MM.1S (cell line): Measurements from ENCODE around the gene LRRC15.

Experiments
- DNase-seq: peaks from one replicate; pipeline ENCODE4 v3.0.0-alpha.2; 2015
- H2AFZ ChIP-seq: fragments of 300-600 bp; sonication (generic); 2 replicates; pipeline ENCODE4 v1.6.0; 2016; ENCODE audit warnings: antibody characterized with exemption, low read length
- H3F3A ChIP-seq: fragments of 300-600 bp; sonication (generic); 2 replicates; pipeline ENCODE4 v1.6.1; 2016; ENCODE audit warnings: mild to moderate bottlenecking, antibody characterized with exemption, low read length, moderate library complexity, mixed read lengths; ENCODE audit not compliant: insufficient read depth
- H3K27ac ChIP-seq: fragments of 300-600 bp; sonication (generic); 2 replicates; pipeline ENCODE4 v1.5.1; 2016; ENCODE audit warnings: mild to moderate bottlenecking, low read length
- H3K27me3 ChIP-seq: fragments of 300-600 bp; sonication (generic); replicated peaks from 2 replicates; pipeline ENCODE4 v1.6.0; 2016; ENCODE audit warnings: low read length; ENCODE audit not compliant: insufficient read depth
- H3K36me3 ChIP-seq: fragments of 300-600 bp; sonication (generic); replicated peaks from 2 replicates; pipeline ENCODE4 v1.6.1; 2016; ENCODE audit warnings: mild to moderate bottlenecking, low read length, mixed read lengths; ENCODE audit not compliant: insufficient read depth
- H3K4me1 ChIP-seq: fragments of 300-600 bp; sonication (generic); 2 replicates; pipeline ENCODE4 v1.6.1; 2016; ENCODE audit warnings: low read length, mixed read lengths
- H3K4me2 ChIP-seq: fragments of 300-600 bp; sonication (generic); 2 replicates; pipeline ENCODE4 v1.6.0; 2016; ENCODE audit warnings: low read depth, low read length
- H3K4me3 ChIP-seq: fragments of 300-600 bp; sonication (generic); 2 replicates; pipeline ENCODE4 v1.5.1; 2016; ENCODE audit warnings: low read length, mixed read lengths
- H3K79me2 ChIP-seq: fragments of 300-600 bp; sonication (generic); 2 replicates; pipeline ENCODE4 v1.6.1; 2016; ENCODE audit warnings: mixed run types, low read length, mixed read lengths
- H3K9ac ChIP-seq: fragments of 300-600 bp; sonication (generic); 2 replicates; pipeline ENCODE4 v1.6.1; 2016; ENCODE audit warnings: low read length, mixed read lengths
- H3K9me2 ChIP-seq: fragments of 300-600 bp; sonication (generic); replicated peaks from 2 replicates; pipeline ENCODE4 v1.6.1; 2016; ENCODE audit warnings: mild to moderate bottlenecking, low read length, mixed read lengths; ENCODE audit not compliant: insufficient read depth
- H3K9me3 ChIP-seq: fragments of 300-600 bp; sonication (generic); replicated peaks from 2 replicates; pipeline ENCODE4 v1.6.1; 2016; ENCODE audit warnings: mild to moderate bottlenecking, low read length, mixed read lengths; ENCODE audit not compliant: insufficient read depth
- H4K20me1 ChIP-seq: fragments of 300-600 bp; sonication (generic); 2 replicates; pipeline ENCODE4 v1.6.1; 2016; ENCODE audit warnings: mild to moderate bottlenecking, low read length, moderate library complexity, mixed read lengths; ENCODE audit not compliant: insufficient read depth
- CTCF ChIP-seq: fragments of 300-600 bp; sonication (generic); IDR thresholded peaks from 2 replicates; pipeline ENCODE4 v1.5.1; 2016; ENCODE audit warnings: antibody characterized with exemption, low read length, mixed read lengths
- EZH2 ChIP-seq: fragments of 300-600 bp; sonication (generic); optimal IDR thresholded peaks from 2 replicates; pipeline ENCODE3; 2017; ENCODE audit warnings: low read depth, mild to moderate bottlenecking, antibody characterized with exemption, low read length, mixed read lengths
- EZH2phosphoT487 ChIP-seq: fragments of 300-600 bp; sonication (generic); IDR thresholded peaks from 2 replicates; pipeline ENCODE4 v1.6.1; 2018; ENCODE audit warnings: antibody characterized with exemption, low read length

LRRC15 gene

DNA sequence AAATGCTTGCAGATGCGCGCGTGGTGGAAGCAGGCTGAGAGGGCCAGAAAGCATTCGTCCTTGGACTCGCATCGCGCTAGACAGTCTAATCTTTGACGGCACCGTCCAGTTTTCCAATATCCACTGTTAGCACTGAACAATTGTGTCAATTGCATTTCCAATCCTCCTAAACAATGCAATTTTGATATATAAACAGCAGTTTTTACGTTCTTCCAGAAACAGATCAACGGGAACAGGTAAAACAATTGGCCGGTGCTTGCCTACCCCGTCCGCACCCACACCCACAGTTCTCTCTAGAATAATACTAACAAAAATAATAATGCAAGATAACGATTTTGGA, 35.6 kb downstream of the LRRC15 start:
- Histone ChIP-seq H3K4me3 (peak overlapping the region; percentile 63; the same call in 1 of the 2 replicates), H3K4me2 (peak overlapping the region; percentile 78; the same call in 1 of the 2 replicates), H3K9me3 (no peaks in the 10 kb centered on the region), H3F3A (no peaks in the 10 kb centered on the region), H3K9me2 (no peaks in the 10 kb centered on the region), H4K20me1 (no peaks in the 10 kb centered on the region), H3K36me3 (no peaks in the 10 kb centered on the region), H2AFZ (0 out of 2 replicates have a peak overlapping the region, but pooled peaks have one; percentile 80), H3K9ac (no peak overlapping the region), H3K27ac (no peak overlapping the region), H3K4me1 (0 out of 2 replicates have a peak, but pooled peaks cover 5% of the 10 kb centered on the region), H3K79me2 (no peaks in the 10 kb centered on the region), H3K27me3 (peaks cover 15% of the 10 kb centered on the region)
- DNase-seq: no peak
- TF ChIP-seq CTCF (no peak), EZH2phosphoT487 (no peak), EZH2 (no peak)

DNA sequence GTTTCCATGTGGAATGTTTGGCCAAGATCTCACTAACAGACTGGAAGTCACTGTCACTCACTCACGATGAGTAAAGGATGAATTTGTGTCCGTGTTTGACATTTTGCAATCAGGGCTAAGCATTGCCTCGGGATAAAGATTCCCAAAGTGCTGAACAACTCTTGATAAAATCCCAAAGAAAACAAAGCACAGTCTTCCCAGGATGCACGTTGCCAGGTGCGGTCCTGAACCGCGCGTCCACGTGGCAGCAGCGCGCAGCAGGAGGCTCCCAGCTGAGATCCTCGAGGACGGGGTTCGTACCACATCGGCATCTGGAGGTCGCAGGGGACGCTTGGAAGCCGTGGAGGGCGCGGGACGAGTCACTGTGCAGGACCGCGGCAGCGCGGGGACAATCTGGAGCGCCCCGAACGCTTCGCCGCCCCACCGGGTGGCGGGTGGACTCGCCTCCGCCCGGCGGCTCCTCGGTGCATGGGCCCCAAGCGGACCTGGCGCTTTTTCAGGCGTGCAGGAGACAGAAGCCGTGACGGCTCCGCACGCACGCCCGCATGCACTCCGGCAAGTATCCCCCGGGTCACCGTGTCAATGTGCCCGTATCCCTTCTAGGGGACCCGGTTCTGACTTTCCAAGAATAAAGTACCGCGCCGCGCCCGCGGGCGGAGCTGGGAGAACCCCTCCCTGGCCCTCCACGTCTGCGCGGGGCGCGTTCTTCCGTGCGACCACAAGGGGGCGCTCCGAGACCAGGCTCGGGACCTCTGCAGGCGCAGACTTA, 36.1 kb downstream of the LRRC15 start:
- H3K27me3 ChIP-seq: peaks cover 15% of the 10 kb centered on the region
- H3K79me2 ChIP-seq: no peaks in the 10 kb centered on the region
- H3K4me1 ChIP-seq: 0 out of 2 replicates have a peak, but pooled peaks cover 5% of the 10 kb centered on the region
- H3K9me2 ChIP-seq: no peaks in the 10 kb centered on the region
- TF ChIP-seq CTCF (peak; percentile 100), EZH2phosphoT487 (no peak)
- peak overlapping the region; percentile 63 for H3K4me3 ChIP-seq
- H2AFZ ChIP-seq: peak overlapping the region; percentile 80
- peak overlapping the region; percentile 78 for H3K4me2 ChIP-seq
- peak overlapping the region; percentile 4; the same call in 1 of the 2 replicates for H3K9ac ChIP-seq
- peak; percentile 91 for DNase-seq
- H3F3A ChIP-seq: no peaks in the 10 kb centered on the region
- no peak overlapping the region for H3K27ac ChIP-seq
- no peaks in the 10 kb centered on the region for H3K9me3 ChIP-seq
- no peaks in the 10 kb centered on the region for H4K20me1 ChIP-seq
- no peaks in the 10 kb centered on the region for H3K36me3 ChIP-seq

DNA sequence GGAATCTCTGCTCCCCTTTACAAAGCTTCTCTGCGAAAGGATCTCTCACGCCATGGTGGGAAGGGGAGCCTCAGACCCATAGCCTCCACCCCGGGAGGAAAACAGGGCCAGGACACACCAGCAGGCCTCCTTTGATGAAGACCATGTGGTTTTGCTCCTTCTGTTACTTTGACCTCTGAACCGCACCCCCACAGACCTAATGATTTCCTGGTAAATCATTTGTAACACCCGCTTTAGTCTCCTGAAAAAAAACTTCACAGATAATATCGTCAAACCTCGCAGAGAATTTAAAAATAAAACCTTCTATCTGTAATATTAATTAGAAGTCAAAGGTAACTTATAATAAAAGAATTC, 36.7 kb downstream of the LRRC15 start:
- no peaks in the 10 kb centered on the region for H3K9me3 ChIP-seq
- H3K4me3 ChIP-seq: no peak overlapping the region
- TF ChIP-seq CTCF (no peak), EZH2 (no peak), EZH2phosphoT487 (no peak)
- H2AFZ ChIP-seq: no peak overlapping the region
- no peak for DNase-seq
- H3K79me2 ChIP-seq: no peaks in the 10 kb centered on the region
- no peaks in the 10 kb centered on the region for H4K20me1 ChIP-seq
- no peaks in the 10 kb centered on the region for H3K9me2 ChIP-seq
- no peak overlapping the region for H3K27ac ChIP-seq
- H3K9ac ChIP-seq: no peak overlapping the region
- no peaks in the 10 kb centered on the region for H3K36me3 ChIP-seq
- H3F3A ChIP-seq: 0 out of 2 replicates have a peak, but pooled peaks cover 3% of the 10 kb centered on the region
- H3K4me1 ChIP-seq: 0 out of 2 replicates have a peak, but pooled peaks cover 5% of the 10 kb centered on the region
- H3K27me3 ChIP-seq: peaks cover 15% of the 10 kb centered on the region
- no peak overlapping the region for H3K4me2 ChIP-seq
